Stimulated activated effector memory CD8-positive, alpha-beta T cell treated with anti-CD3 and anti-CD28 coated beads, Interleukin-12 subunit alpha, Interleukin-12 subunit beta, amount 100 ng/mL, for 72 hours (primary cell): ENCODE data around the gene ENTPD2.

Source experiments
- ATAC-seq: fragments of 150-1000 bp; cut with Tn5 transposase; 2 replicates; pipeline ENCODE4 v1.10.0; 2021
- DNase-seq, 2 donors: peaks; one replicate each; pipeline ENCODE4 v3.0.0; 2021 to 2022; ENCODE audit warnings: low spot score in 2 of 2
- H3K27ac Mint-ChIP-seq: one replicate; pipeline ENCODE4 v1.8.0; 2022; ENCODE audit warnings: mild to moderate bottlenecking, mixed read lengths
- H3K36me3 Mint-ChIP-seq: one replicate; pipeline ENCODE4 v1.8.0; 2022; ENCODE audit warnings: mild to moderate bottlenecking, mixed read lengths
- H3K4me1 Mint-ChIP-seq: one replicate; pipeline ENCODE4 v1.8.0; 2022; ENCODE audit warnings: mixed read lengths
- H3K4me3 Mint-ChIP-seq: one replicate; pipeline ENCODE4 v1.8.0; 2022; ENCODE audit warnings: mild to moderate bottlenecking, mixed read lengths
- H3K9me3 Mint-ChIP-seq: one replicate; pipeline ENCODE4 v1.8.0; 2022; ENCODE audit warnings: mixed read lengths

ENTPD2 gene

GRCh38 chr9:137058521-137059234 lies 4.8 kb upstream of the ENTPD2 start:
- no peaks in the 10 kb centered on the region for H3K4me1 Mint-ChIP-seq
- no peaks in the 10 kb centered on the region for H3K36me3 Mint-ChIP-seq
- ATAC-seq (no peak), DNase-seq (no peak)
- H3K4me3 Mint-ChIP-seq, result no peak overlapping the region
- H3K27ac Mint-ChIP-seq, result no peak overlapping the region
- no peaks in the 10 kb centered on the region for H3K9me3 Mint-ChIP-seq

GRCh38 chr9:137057545-137057944 lies 3.7 kb upstream of the ENTPD2 start:
- no peak for DNase-seq
- H3K9me3 Mint-ChIP-seq, result no peaks in the 10 kb centered on the region
- H3K4me3 Mint-ChIP-seq, result no peak overlapping the region
- no peaks in the 10 kb centered on the region for H3K4me1 Mint-ChIP-seq
- no peaks in the 10 kb centered on the region for H3K36me3 Mint-ChIP-seq
- no peak for ATAC-seq
- H3K27ac Mint-ChIP-seq, result no peak overlapping the region

GRCh38 chr9:137056739-137057415 lies 3.0 kb upstream of the ENTPD2 start:
- Mint-ChIP-seq H3K4me1 (no peaks in the 10 kb centered on the region), H3K36me3 (no peaks in the 10 kb centered on the region), H3K9me3 (no peaks in the 10 kb centered on the region), H3K27ac (no peak overlapping the region), H3K4me3 (no peak overlapping the region)
- DNase-seq, result no peak
- no peak for ATAC-seq

GRCh38 chr9:137055385-137056364 lies 1.8 kb upstream of the ENTPD2 start:
- no peaks in the 10 kb centered on the region for H3K4me1 Mint-ChIP-seq
- no peak overlapping the region for H3K4me3 Mint-ChIP-seq
- ATAC-seq (no peak), DNase-seq (no peak)
- H3K9me3 Mint-ChIP-seq, result no peaks in the 10 kb centered on the region
- no peak overlapping the region for H3K27ac Mint-ChIP-seq
- H3K36me3 Mint-ChIP-seq, result no peaks in the 10 kb centered on the region

GRCh38 chr9:137054932-137055384 lies 1.1 kb upstream of the ENTPD2 start:
- Mint-ChIP-seq H3K4me3 (no peak overlapping the region), H3K4me1 (no peaks in the 10 kb centered on the region), H3K9me3 (no peaks in the 10 kb centered on the region), H3K36me3 (no peaks in the 10 kb centered on the region), H3K27ac (no peak overlapping the region)
- DNase-seq (no peak), ATAC-seq (no peak)

- H3K4me1 Mint-ChIP-seq, result peaks cover 5% of the 10 kb centered on the region
- ATAC-seq (peak; percentile 14), DNase-seq (no peak)
- H3K36me3 Mint-ChIP-seq, result no peaks in the 10 kb centered on the region
- H3K9me3 Mint-ChIP-seq, result no peaks in the 10 kb centered on the region
- H3K4me3 Mint-ChIP-seq, result no peak overlapping the region
- no peak overlapping the region for H3K27ac Mint-ChIP-seq
Measured at GRCh38 chr9:137052998-137053943, 590 bp downstream of the ENTPD2 start.

GRCh38 chr9:137052293-137052692 lies 1.6 kb downstream of the ENTPD2 start:
- H3K9me3 Mint-ChIP-seq, result no peaks in the 10 kb centered on the region
- peaks cover 5% of the 10 kb centered on the region for H3K4me1 Mint-ChIP-seq
- DNase-seq (no peak), ATAC-seq (no peak)
- H3K27ac Mint-ChIP-seq, result no peak overlapping the region
- no peak overlapping the region for H3K4me3 Mint-ChIP-seq
- H3K36me3 Mint-ChIP-seq, result no peaks in the 10 kb centered on the region

- Mint-ChIP-seq H3K4me1 (peaks cover 10% of the 10 kb centered on the region), H3K27ac (no peak overlapping the region), H3K4me3 (no peak overlapping the region), H3K9me3 (no peaks in the 10 kb centered on the region), H3K36me3 (no peaks in the 10 kb centered on the region)
- ATAC-seq (no peak), DNase-seq (no peak)
Measured at GRCh38 chr9:137051145-137051724, 2.6 kb downstream of the ENTPD2 start.

- ATAC-seq, result no peak
- Mint-ChIP-seq H3K4me1 (peaks cover 11% of the 10 kb centered on the region), H3K4me3 (no peak overlapping the region), H3K36me3 (no peaks in the 10 kb centered on the region), H3K9me3 (no peaks in the 10 kb centered on the region), H3K27ac (no peak overlapping the region)
- no peak for DNase-seq
Measured at GRCh38 chr9:137050570-137050969, 3.3 kb downstream of the ENTPD2 start.

GRCh38 chr9:137049544-137050449 lies 4.1 kb downstream of the ENTPD2 start:
- H3K36me3 Mint-ChIP-seq, result no peaks in the 10 kb centered on the region
- H3K4me1 Mint-ChIP-seq, result peaks cover 18% of the 10 kb centered on the region
- peak in 1 of 2 donors; percentile 84 for DNase-seq
- H3K27ac Mint-ChIP-seq, result no peak overlapping the region
- ATAC-seq, result peak; percentile 50
- no peak overlapping the region for H3K4me3 Mint-ChIP-seq
- no peaks in the 10 kb centered on the region for H3K9me3 Mint-ChIP-seq

- no peak for DNase-seq
Measured at GRCh38 chr9:137048655-137049543, 5.0 kb downstream of the ENTPD2 start.

GRCh38 chr9:137046088-137046787 lies 7.6 kb downstream of the ENTPD2 start, which contains the start of gene NPDC1:
NPDC1 (minus strand) TSS chr9:137046177; CDS start chr9:137045989, 188 bp downstream.
- Mint-ChIP-seq H3K4me3 (peak within 1 kb of the TSS; percentile 72), H3K4me1 (peaks cover 21% of the 10 kb centered on the region), H3K9me3 (no peaks in the 10 kb centered on the region), H3K27ac (no peak within 1 kb of the TSS), H3K36me3 (no peaks in the 10 kb centered on the region)
- ATAC-seq, result peak; percentile 77
- peak; percentile 83 to 92 for DNase-seq

More at GRCh38 chr9:137048655-137049543, 5.0 kb downstream of the ENTPD2 start:
- Mint-ChIP-seq H3K9me3 (no peaks in the 10 kb centered on the region), H3K4me3 (no peak overlapping the region), H3K4me1 (peaks cover 21% of the 10 kb centered on the region), H3K36me3 (no peaks in the 10 kb centered on the region), H3K27ac (no peak overlapping the region)
- ATAC-seq, result no peak
